MCF 10A (cell line): Measurements from ENCODE around the gene RUNX3. TPM values are rescaled to one million over a fixed set of nuclear protein-coding genes. Genes with fewer than 3 reads are reported as not detected.

Experiments
- BruUV-seq: library from RNA; stranded (reverse); fragments of 400-500 nt; replicated peaks from 2 replicates; lab custom pipeline; 2021; lab: Mats Ljungman, UMichigan
- CTCF ChIA-PET: fragments of 300-600 bp; sonication (Branson Sonifier 250); formaldehyde crosslinking; extraction: SDS; loops from one replicate; lab custom pipeline; 2021; ENCODE audit warnings: antibody characterized with exemption, inconsistent platforms; lab: Yijun Ruan, JAX
- POLR2A ChIA-PET: fragments of 300-600, 350-650 bp; sonication (Branson Sonifier 250); formaldehyde crosslinking; extraction: SDS; loops from one replicate; lab custom pipeline; 2020; ENCODE audit warnings: antibody characterized with exemption, inconsistent platforms; lab: Yijun Ruan, JAX
- DNase-seq: peaks from one replicate; pipeline ENCODE4 v3.0.0-alpha.2; 2018; ENCODE audit not compliant: unreplicated experiment
- H3K27ac Mint-ChIP-seq: one replicate; pipeline ENCODE4 v1.8.0; 2022; ENCODE audit warnings: mild to moderate bottlenecking, low read depth, mixed read lengths; ENCODE audit not compliant: unreplicated experiment
- H3K27me3 Mint-ChIP-seq: one replicate; pipeline ENCODE4 v1.8.0; 2022; ENCODE audit warnings: mixed read lengths; ENCODE audit not compliant: insufficient read depth, unreplicated experiment
- H3K36me3 Mint-ChIP-seq: one replicate; pipeline ENCODE4 v1.8.0; 2022; ENCODE audit warnings: mild to moderate bottlenecking, moderate library complexity, mixed read lengths; ENCODE audit not compliant: insufficient read depth, unreplicated experiment
- H3K4me1 Mint-ChIP-seq: one replicate; pipeline ENCODE4 v1.8.0; 2022; ENCODE audit warnings: mixed read lengths; ENCODE audit not compliant: insufficient read depth, unreplicated experiment
- H3K4me3 Mint-ChIP-seq: one replicate; pipeline ENCODE4 v1.8.0; 2022; ENCODE audit warnings: mild to moderate bottlenecking, moderate library complexity, mixed read lengths; ENCODE audit not compliant: unreplicated experiment
- H3K9me3 Mint-ChIP-seq: one replicate; pipeline ENCODE4 v1.8.0; 2022; ENCODE audit warnings: mixed read lengths; ENCODE audit not compliant: unreplicated experiment
- CTCF ChIP-seq: fragments of 200-600 bp; IDR thresholded peaks from one replicate; pipeline ENCODE4 v1.8.0; 2022; ENCODE audit warnings: antibody characterized with exemption, mild to moderate bottlenecking; ENCODE audit not compliant: unreplicated experiment
- intact Hi-C: fragments of 100-400 bp; cut with micrococcal nuclease; formaldehyde crosslinking; loops from 2 replicates; pipeline ENCODE4 v1.14.1; 2022
- total RNA-seq: library from RNA; stranded (reverse); gene quantifications from 2 replicates; pipeline ENCODE4 v1.2.3, GENCODE V29; 2022

RUNX3 gene
- total RNA-seq, 1 experiment from 2014 or later: not detected

- intact Hi-C loops: no loop called here
- Mint-ChIP-seq H3K27me3 (no peaks in the 10 kb centered on the region), H3K36me3 (no peaks in the 10 kb centered on the region), H3K9me3 (no peaks in the 10 kb centered on the region), H3K4me3 (no peak overlapping the region), H3K4me1 (peaks cover 16% of the 10 kb centered on the region), H3K27ac (no peak overlapping the region)
- POLR2A ChIA-PET: interaction anchor here (0.6 kb wide), 1 partner anchor 212 kb away, joined by 3 read pairs; no protein-coding TSS in a partner anchor
- CTCF ChIA-PET: interaction anchor here (0.8 to 2.3 kb wide), 3 partner anchors 10 to 90 kb away, joined by 3 to 7 read pairs (median 3); no protein-coding TSS in a partner anchor
- peak; percentile 38 for DNase-seq
- TF ChIP-seq CTCF: no peak
- no TSS peak for BruUV-seq
These were observed 22.4 kb upstream of the RUNX3 start for GRCh38 chr1:24952413-24952841.

- Mint-ChIP-seq H3K27me3 (no peaks in the 10 kb centered on the region), H3K27ac (no peak overlapping the region), H3K9me3 (no peaks in the 10 kb centered on the region), H3K4me3 (no peak overlapping the region), H3K4me1 (peaks cover 16% of the 10 kb centered on the region), H3K36me3 (no peaks in the 10 kb centered on the region)
- intact Hi-C loops: no loop called here
- TF ChIP-seq CTCF: no peak
- BruUV-seq: no TSS peak
- no peak for DNase-seq
- ChIA-PET POLR2A (interaction anchor here (0.6 kb wide), 2 partner anchors 40 to 212 kb away, joined by 3 read pairs; no protein-coding TSS in a partner anchor), CTCF (interaction anchor here (0.6 to 2.3 kb wide), 5 partner anchors 10 to 90 kb away, joined by 3 to 7 read pairs (median 4); no protein-coding TSS in a partner anchor)
These were observed 21.8 kb upstream of the RUNX3 start for GRCh38 chr1:24951810-24952412.

- no peak overlapping the region for H3K4me3 Mint-ChIP-seq
- H3K27ac Mint-ChIP-seq: no peak overlapping the region
- intact Hi-C loops: no loop called here
- H3K36me3 Mint-ChIP-seq: no peaks in the 10 kb centered on the region
- CTCF ChIA-PET: interaction anchor here (0.7 to 2.3 kb wide), 4 partner anchors 75 to 240 kb away, joined by 3 to 7 read pairs (median 4); no protein-coding TSS in a partner anchor
- H3K27me3 Mint-ChIP-seq: no peaks in the 10 kb centered on the region
- BruUV-seq: no TSS peak
- peaks cover 16% of the 10 kb centered on the region for H3K4me1 Mint-ChIP-seq
- no peak for DNase-seq
- H3K9me3 Mint-ChIP-seq: no peaks in the 10 kb centered on the region
- no peak for TF ChIP-seq CTCF
- POLR2A ChIA-PET: no interaction called here
These were observed 21.3 kb upstream of the RUNX3 start for GRCh38 chr1:24951337-24951736.

DNA sequence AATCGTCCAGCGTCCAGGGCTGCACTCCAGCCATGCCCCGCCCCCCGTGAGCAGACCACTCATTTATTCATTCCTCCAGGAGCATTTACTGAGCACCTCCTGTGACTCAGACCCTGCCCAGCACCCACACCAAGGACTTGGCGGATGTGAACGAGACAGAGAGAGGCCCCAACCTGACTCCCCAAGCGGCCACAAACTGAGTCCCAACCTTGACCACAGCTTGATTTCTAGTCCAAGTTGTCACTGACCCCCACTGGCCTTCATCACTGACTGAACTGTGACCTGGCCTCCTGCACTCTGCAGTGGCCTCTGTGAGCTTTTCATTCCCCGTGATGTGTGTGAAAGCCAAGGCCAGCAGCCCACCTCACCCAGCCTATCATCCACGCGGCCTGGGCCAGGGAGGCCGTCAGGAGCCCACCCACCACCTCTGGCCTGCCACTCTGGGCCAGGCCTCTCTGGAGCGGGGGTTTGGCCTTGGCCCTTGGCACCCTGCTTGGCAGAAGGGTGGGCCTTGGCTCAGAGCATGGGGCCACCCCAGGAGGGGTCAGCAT is 19.3 kb upstream of the RUNX3 start:
- CTCF ChIA-PET: no interaction called here
- POLR2A ChIA-PET: no interaction called here
- no peak for TF ChIP-seq CTCF
- Mint-ChIP-seq H3K27ac (no peak overlapping the region), H3K9me3 (no peaks in the 10 kb centered on the region), H3K36me3 (no peaks in the 10 kb centered on the region), H3K4me3 (no peak overlapping the region), H3K27me3 (no peaks in the 10 kb centered on the region), H3K4me1 (peaks cover 7% of the 10 kb centered on the region)
- no TSS peak for BruUV-seq
- intact Hi-C loops: no loop called here
- DNase-seq: peak; percentile 72
